Brain microvascular endothelial cell (primary cell): ENCODE data around the gene APP.
A peak's percentile ranks its signal among the peaks of the same experiment; 100 is the strongest.

Experiments
- DNase-seq: peaks from one replicate; pipeline ENCODE4 v3.0.0-alpha.2; 2020
- H3K27ac ChIP-seq: fragments of 250-450 bp; sonication (Bioruptor Pico); 2 replicates; pipeline ENCODE4 v1.5.1; 2020; ENCODE audit warnings: mild to moderate bottlenecking, moderate library complexity
- H3K27me3 ChIP-seq: fragments of 250-450 bp; sonication (Bioruptor Pico); replicated peaks from 2 replicates; pipeline ENCODE4 v1.5.1; 2020; ENCODE audit warnings: mild to moderate bottlenecking
- H3K36me3 ChIP-seq: fragments of 250-450 bp; sonication (Bioruptor Pico); replicated peaks from 2 replicates; pipeline ENCODE4 v1.5.1; 2020; ENCODE audit warnings: mild to moderate bottlenecking
- H3K4me3 ChIP-seq: 2 replicates; pipeline ENCODE4 v1.5.1; 2011; ENCODE audit warnings: low read depth, mild to moderate bottlenecking, control low read depth, low read length, moderate library complexity
- in situ Hi-C: cut with HindIII; loops from 2 replicates; pipeline ENCODE4 v1.10.0; 2017; ENCODE audit warnings: low sequenced_read_pairs, low pct_ligation_motif_present
- TF ChIP-seq, protein P1 (sequence below): IDR thresholded peaks from 2 replicates; pipeline ENCODE4 v1.5.1; 2011; ENCODE audit warnings: low read depth, mild to moderate bottlenecking, moderate library complexity, low read length, control low read depth, inconsistent platforms; ENCODE audit errors: missing control alignments

The APP gene

DNA sequence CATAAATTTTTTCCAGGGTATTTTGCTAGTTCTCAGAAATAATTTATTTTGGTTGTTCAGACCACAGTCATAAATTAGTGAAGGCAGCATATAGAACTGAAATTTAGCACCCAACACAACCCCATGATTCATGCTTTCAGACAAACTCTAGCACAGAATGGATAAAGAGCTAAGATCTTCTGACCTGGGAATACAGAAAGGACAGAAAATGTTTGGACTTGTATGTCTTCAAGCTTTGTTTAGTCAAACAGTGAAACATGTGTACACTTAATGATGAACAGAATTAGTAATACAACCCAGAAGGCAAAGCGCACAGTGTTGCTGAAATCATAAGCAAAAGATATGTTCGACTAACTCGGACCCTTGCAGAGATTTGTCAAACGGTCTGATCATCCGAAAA, 205.6 kb downstream of the APP start:
- Histone ChIP-seq H3K27ac (no peak overlapping the region), H3K27me3 (no peaks in the 10 kb centered on the region), H3K4me3 (no peak overlapping the region), H3K36me3 (no peaks in the 10 kb centered on the region)
- DNase-seq: no peak
- in situ Hi-C loops: no loop called here
- TF ChIP-seq, protein P1, sequence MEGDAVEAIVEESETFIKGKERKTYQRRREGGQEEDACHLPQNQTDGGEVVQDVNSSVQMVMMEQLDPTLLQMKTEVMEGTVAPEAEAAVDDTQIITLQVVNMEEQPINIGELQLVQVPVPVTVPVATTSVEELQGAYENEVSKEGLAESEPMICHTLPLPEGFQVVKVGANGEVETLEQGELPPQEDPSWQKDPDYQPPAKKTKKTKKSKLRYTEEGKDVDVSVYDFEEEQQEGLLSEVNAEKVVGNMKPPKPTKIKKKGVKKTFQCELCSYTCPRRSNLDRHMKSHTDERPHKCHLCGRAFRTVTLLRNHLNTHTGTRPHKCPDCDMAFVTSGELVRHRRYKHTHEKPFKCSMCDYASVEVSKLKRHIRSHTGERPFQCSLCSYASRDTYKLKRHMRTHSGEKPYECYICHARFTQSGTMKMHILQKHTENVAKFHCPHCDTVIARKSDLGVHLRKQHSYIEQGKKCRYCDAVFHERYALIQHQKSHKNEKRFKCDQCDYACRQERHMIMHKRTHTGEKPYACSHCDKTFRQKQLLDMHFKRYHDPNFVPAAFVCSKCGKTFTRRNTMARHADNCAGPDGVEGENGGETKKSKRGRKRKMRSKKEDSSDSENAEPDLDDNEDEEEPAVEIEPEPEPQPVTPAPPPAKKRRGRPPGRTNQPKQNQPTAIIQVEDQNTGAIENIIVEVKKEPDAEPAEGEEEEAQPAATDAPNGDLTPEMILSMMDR: no peak

DNA sequence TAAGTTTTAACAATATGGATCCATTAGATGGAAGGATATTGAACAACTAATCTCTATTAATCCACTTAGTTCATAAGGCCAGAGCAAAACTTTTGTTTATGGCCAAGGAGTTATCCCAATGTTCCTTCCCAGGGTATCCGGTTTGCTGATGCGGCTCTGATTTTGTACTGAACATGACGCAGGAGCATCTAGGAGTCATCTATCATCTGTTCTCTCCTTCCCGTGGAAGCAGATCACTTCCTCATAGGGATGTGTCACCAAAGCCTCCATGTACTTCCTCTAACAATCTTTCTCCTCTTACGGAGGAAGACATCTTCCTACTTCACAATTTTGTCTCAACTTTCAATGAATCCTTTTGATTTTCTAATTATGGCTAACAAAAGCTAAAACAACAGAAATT, 206.6 kb downstream of the APP start:
- Histone ChIP-seq H3K36me3 (no peaks in the 10 kb centered on the region), H3K27ac (peak overlapping the region; percentile 23), H3K4me3 (no peak overlapping the region), H3K27me3 (no peaks in the 10 kb centered on the region)
- in situ Hi-C loops: no loop called here
- no peak for DNase-seq
- TF ChIP-seq, protein P1: no peak

DNA sequence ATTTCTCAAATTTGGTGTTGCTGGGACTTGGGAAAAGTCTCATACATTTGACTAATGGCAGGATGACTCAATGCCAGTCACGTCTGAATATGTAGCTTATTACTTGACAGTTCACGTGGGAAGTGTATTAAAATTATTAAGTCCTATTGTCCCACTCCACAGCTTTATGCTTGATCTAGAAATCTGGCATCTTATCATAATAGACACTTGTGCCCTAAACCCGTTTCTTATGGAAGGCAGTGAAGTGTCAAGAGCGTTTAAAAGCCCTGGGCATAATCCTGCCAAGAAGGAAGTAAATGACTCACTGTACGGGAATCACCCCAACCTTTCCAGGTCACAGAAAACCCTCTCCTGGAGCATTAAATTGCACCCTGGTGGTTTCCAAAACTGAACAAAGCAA, 207.4 kb downstream of the APP start:
- Histone ChIP-seq H3K27ac (no peak overlapping the region), H3K4me3 (no peak overlapping the region), H3K36me3 (no peaks in the 10 kb centered on the region), H3K27me3 (no peaks in the 10 kb centered on the region)
- in situ Hi-C loops: no loop called here
- no peak for DNase-seq
- TF ChIP-seq, protein P1: no peak

DNA sequence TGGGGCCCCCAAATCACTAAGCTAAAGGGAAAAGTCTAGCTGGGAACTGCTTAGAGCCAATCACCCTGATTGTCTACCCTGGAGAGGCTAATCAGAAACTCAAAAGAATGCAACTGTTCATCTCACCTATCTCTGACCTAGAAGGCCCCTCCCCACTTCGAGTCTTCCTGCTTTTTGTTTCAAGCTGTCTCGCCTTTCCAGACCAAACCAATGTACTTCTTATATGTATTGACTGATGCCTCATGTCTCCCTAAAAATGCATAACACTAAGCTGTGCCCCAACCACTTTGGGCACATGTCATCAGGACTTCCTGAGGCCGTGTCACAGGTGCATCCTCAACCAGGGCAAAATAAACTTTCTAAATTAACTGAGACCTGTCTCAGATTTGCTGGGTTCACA, 209.5 kb downstream of the APP start:
- in situ Hi-C loops: no loop called here
- DNase-seq: no peak
- Histone ChIP-seq H3K4me3 (no peak overlapping the region), H3K27ac (no peak overlapping the region), H3K36me3 (no peaks in the 10 kb centered on the region), H3K27me3 (no peaks in the 10 kb centered on the region)
- TF ChIP-seq, protein P1: no peak

DNA sequence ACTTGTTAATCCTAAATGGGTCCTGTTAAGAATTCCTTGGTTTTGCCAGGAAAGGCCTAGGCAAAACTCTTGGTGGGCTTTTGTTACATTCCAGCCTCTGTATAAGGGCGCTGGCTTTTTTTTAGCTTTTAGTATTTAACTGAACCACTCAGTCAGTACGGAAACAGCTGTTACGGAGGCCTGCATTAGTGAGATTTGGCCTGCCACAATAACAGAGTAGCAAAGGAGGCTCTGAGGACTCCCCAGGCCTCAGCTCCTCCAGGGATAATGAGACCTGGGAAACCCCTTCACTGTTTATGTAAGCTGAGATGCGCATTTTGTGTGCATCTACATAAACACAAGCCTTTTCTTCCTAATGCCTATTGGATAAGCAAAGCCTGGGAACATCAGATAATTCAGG, 210.2 kb downstream of the APP start:
- Histone ChIP-seq H3K4me3 (no peak overlapping the region), H3K27ac (no peak overlapping the region), H3K27me3 (no peaks in the 10 kb centered on the region), H3K36me3 (no peaks in the 10 kb centered on the region)
- TF ChIP-seq, protein P1: no peak
- DNase-seq: no peak
- in situ Hi-C loops: no loop called here

DNA sequence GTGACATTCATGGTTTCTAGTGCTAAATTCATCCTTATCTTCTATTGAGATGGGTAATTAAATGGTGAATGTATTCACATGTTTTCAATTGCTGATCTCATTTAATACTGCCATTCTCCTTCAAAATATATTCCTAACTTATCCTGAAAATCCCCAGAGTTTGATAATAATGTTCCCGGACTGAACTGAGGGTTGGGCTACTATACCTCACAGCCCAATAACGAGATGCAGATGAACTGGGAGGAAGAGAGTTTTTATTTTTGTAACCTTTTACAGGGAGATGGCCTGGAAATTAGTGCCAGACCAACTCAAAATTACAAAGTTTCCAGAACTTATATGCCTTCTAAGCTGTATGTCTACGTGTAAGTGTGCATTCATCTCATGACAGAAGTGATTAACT, 210.8 kb downstream of the APP start:
- H3K36me3 ChIP-seq: no peaks in the 10 kb centered on the region
- DNase-seq: no peak
- no peak overlapping the region for H3K4me3 ChIP-seq
- TF ChIP-seq, protein P1: no peak
- no peak overlapping the region for H3K27ac ChIP-seq
- in situ Hi-C loops: no loop called here
- H3K27me3 ChIP-seq: no peaks in the 10 kb centered on the region
